ENCODE results near the gene ACAP1.

DNA sequence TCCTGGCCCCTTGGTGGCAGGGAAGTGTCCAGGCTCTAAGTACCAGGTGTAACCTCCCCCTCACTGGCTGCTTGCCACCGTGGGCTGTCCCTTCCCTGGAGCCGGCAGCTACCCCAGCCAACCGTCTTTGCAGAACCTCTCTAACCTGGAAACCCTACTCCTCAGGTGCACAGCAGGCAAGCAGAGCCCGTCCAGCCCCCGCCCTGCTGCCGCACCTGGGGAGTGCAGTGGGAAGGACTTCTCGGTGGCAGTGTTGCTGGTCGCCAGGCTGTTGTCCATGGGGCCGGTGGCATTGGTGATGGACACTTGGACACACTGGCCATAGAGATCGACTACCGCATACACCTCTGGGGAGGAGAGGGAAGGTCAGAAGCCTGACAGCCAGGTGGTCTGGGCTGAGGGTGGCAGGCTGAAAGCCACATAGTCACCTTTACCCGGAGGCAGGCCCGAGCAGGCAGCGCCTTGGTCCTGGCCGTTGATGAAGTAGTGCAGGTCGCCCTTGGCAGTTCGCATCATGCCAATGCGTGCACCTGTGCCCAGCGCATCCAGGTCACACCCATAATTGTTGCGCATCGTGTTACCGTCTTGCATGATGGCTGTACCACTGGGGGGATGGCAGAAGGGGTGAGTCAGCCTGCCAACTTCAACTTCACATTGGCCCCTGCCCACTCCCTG lies 13.7 kb upstream of the ACAP1 start:
- TF ChIP-seq, protein P1, sequence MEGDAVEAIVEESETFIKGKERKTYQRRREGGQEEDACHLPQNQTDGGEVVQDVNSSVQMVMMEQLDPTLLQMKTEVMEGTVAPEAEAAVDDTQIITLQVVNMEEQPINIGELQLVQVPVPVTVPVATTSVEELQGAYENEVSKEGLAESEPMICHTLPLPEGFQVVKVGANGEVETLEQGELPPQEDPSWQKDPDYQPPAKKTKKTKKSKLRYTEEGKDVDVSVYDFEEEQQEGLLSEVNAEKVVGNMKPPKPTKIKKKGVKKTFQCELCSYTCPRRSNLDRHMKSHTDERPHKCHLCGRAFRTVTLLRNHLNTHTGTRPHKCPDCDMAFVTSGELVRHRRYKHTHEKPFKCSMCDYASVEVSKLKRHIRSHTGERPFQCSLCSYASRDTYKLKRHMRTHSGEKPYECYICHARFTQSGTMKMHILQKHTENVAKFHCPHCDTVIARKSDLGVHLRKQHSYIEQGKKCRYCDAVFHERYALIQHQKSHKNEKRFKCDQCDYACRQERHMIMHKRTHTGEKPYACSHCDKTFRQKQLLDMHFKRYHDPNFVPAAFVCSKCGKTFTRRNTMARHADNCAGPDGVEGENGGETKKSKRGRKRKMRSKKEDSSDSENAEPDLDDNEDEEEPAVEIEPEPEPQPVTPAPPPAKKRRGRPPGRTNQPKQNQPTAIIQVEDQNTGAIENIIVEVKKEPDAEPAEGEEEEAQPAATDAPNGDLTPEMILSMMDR (IDR thresholded peaks at IDR 0.05), result no peak
- TF ChIP-seq POLR2A (IDR thresholded peaks at IDR 0.05), result no peak
